Activated CD4-positive, alpha-beta memory T cell treated with anti-CD3 and anti-CD28 coated beads, Interleukin-2, amount 10 ng/mL, durations not matched to agents 7 days and 5 days (primary cell): ENCODE measurements around the gene LTBR. TPM values are rescaled to one million over a fixed set of nuclear protein-coding genes. Genes with fewer than 3 reads are reported as not detected.

ENCODE experiments used
- CTCF ChIA-PET: fragments of 350-600 bp; sonication (Branson Sonifier 250); formaldehyde crosslinking; loops from one replicate; lab custom pipeline; 2021; ENCODE audit warnings: antibody characterized with exemption, inconsistent platforms; lab: Charles Lee
- POLR2A ChIA-PET: fragments of 350-600 bp; sonication (Branson Sonifier 250); formaldehyde crosslinking; loops from one replicate; lab custom pipeline; 2021; ENCODE audit warnings: antibody characterized with exemption; lab: Charles Lee
- DNase-seq: peaks from one replicate; pipeline ENCODE4 v3.0.0-alpha.2; 2020
- H3K27ac Mint-ChIP-seq: one replicate; pipeline ENCODE4 v1.8.0; 2021; ENCODE audit warnings: mild to moderate bottlenecking, mixed read lengths
- H3K27me3 Mint-ChIP-seq: one replicate; pipeline ENCODE4 v1.8.0; 2021; ENCODE audit warnings: mixed read lengths
- H3K36me3 Mint-ChIP-seq: one replicate; pipeline ENCODE4 v1.8.0; 2021; ENCODE audit warnings: low read depth, mixed read lengths
- H3K4me1 Mint-ChIP-seq: one replicate; pipeline ENCODE4 v1.8.0; 2021; ENCODE audit warnings: mixed read lengths
- H3K4me3 Mint-ChIP-seq: one replicate; pipeline ENCODE4 v1.8.0; 2021; ENCODE audit warnings: mild to moderate bottlenecking, mixed read lengths
- H3K9me3 Mint-ChIP-seq: one replicate; pipeline ENCODE4 v1.8.0; 2021; ENCODE audit warnings: mixed read lengths
- total RNA-seq, 2 experiments: library from RNA; stranded (reverse); gene quantifications; one replicate each; pipeline ENCODE4 v1.2.3, GENCODE V29; 2021

Gene LTBR
- total RNA-seq, 2 experiments from 2014 or later = 0.38 to 0.40 TPM

DNA sequence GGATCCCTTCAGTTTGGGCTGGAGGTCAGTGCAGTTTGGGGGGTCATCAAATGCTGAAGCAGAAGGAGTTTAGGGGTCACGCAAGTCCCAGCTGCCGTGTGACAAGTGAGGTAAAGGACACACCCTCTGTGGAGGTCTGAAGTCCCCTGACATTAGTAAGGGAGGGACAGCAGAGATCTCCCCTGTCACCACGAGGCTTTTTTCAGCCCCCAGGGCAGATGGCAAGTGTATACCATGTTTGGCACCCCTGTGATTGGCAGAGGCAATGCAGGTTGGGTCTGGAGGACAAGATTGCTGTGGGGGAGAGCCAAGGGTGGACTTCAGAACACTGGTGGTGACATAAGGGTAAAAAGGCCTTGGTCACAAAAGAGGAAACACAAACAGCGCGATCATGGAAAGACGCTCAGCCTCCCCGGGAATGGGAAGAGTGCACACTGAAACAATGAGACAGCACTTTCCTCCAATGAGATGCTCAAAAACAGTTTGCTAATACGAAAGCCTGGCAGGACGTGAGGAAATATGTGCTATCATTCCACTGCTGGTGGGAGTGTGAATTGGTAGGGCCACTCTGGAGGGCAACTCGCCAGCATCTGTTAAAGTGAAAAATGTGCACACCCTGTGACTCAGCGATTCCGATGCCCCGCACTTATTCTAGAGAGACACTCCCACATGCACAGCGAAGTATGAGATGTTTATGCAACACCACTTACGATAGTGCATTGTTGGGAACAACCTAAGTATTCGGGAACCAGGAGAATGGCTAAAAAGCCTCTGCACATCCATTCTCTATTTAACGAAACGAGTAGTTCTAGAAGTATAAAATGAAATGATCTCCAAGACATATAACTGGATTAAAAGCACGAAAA, 46.4 kb downstream of the LTBR start:
- H3K4me3 Mint-ChIP-seq = peak overlapping the region; percentile 21
- CTCF ChIA-PET = no interaction called here
- H3K4me1 Mint-ChIP-seq = peaks cover 69% of the 10 kb centered on the region
- H3K27ac Mint-ChIP-seq = peak overlapping the region; percentile 49
- POLR2A ChIA-PET = interaction anchor here (0.8 kb wide), 1 partner anchor 33 kb away, joined by 3 read pairs; no protein-coding TSS in a partner anchor
- no peaks in the 10 kb centered on the region for H3K36me3 Mint-ChIP-seq
- no peaks in the 10 kb centered on the region for H3K27me3 Mint-ChIP-seq
- DNase-seq = peak; percentile 41
- H3K9me3 Mint-ChIP-seq = no peaks in the 10 kb centered on the region

DNA sequence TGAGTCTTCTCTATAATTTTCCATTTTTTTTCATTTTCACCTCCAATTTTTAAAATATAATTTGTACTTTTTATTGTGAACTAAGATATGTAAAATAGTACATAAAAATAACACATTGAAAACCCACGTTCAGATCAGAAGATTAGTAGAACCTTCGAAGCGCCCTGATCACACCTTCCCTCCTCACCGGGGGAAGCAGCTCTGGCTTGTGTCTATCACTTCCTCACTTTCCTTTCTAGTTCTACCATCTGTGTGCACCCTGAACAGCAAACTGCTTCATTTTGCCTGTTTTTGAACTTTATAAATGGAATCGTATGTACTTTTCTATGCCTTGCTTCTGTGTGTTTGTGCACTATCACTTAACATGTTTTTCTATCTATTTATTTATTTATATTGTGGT, 49.0 kb downstream of the LTBR start:
- Mint-ChIP-seq H3K4me3 (no peak overlapping the region), H3K27ac (no peak overlapping the region), H3K36me3 (no peaks in the 10 kb centered on the region), H3K4me1 (peaks cover 45% of the 10 kb centered on the region), H3K9me3 (no peaks in the 10 kb centered on the region), H3K27me3 (no peaks in the 10 kb centered on the region)
- POLR2A ChIA-PET = interaction anchor here (1.3 to 4.3 kb wide), 5 partner anchors 11 to 100 kb away, joined by 3 to 24 read pairs (median 5); partner anchors contain the start of genes CD27 and VAMP1
- DNase-seq = no peak
- CTCF ChIA-PET = interaction anchor here (1.4 to 2.8 kb wide), 2 partner anchors 10 to 32 kb away, joined by 11 to 13 read pairs; no protein-coding TSS in a partner anchor

DNA sequence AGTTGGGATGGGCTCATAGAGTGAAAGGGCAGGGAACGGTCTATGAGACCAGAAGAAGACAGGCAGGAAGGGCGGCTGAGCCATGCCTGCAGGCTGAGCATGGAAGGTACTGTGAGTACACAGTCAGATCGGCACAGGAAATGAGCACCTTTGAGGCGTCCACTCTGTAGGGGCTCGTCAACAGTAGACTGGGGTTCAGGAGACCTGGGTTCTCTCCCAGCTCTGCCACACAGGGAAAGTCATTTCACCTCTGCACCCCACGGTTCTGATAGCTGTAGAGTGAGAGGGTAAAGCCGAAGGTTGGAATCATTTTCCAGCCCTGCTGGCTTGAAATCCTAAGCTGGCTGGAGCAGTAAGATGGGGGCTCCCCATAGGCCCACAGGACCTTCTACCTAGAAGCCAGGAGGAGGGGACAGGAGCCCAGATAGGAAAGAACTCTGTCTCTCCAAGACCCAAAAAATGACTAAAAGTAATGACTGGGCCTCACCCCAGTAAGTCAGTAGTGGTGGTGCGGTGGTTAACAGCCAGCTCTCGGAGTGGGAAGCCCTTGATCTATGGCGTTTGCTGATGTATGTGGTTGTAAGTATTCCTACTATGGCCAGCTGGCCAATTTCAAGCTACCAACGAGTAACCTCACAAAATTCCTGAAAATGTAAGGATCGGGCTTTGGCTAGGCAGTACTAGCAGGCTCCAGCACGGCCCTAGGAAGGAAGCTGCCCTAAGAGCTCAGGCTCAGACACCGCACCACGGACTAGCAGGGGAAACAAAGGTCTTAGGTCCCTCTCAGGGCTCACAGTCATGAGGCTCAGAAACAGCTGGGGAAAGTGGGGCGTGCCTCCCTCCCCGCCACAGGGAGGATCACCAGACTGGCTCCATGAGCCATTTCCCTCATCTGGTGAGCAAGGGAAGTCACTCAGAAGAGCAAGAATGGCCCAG, 50.5 kb downstream of the LTBR start:
- Mint-ChIP-seq H3K36me3 (no peaks in the 10 kb centered on the region), H3K4me1 (peaks cover 44% of the 10 kb centered on the region), H3K27ac (peak overlapping the region; percentile 71), H3K27me3 (no peaks in the 10 kb centered on the region), H3K4me3 (no peak overlapping the region), H3K9me3 (no peaks in the 10 kb centered on the region)
- POLR2A ChIA-PET = interaction anchor here (0.7 to 4.3 kb wide), 13 partner anchors 9 to 100 kb away, joined by 3 to 24 read pairs (median 6); partner anchors contain the start of genes CD27, GAPDH, MRPL51 and TAPBPL
- DNase-seq = peak; percentile 50
- CTCF ChIA-PET = interaction anchor here (0.8 to 2.8 kb wide), 7 partner anchors 10 to 31 kb away, joined by 3 to 13 read pairs (median 3); no protein-coding TSS in a partner anchor

DNA sequence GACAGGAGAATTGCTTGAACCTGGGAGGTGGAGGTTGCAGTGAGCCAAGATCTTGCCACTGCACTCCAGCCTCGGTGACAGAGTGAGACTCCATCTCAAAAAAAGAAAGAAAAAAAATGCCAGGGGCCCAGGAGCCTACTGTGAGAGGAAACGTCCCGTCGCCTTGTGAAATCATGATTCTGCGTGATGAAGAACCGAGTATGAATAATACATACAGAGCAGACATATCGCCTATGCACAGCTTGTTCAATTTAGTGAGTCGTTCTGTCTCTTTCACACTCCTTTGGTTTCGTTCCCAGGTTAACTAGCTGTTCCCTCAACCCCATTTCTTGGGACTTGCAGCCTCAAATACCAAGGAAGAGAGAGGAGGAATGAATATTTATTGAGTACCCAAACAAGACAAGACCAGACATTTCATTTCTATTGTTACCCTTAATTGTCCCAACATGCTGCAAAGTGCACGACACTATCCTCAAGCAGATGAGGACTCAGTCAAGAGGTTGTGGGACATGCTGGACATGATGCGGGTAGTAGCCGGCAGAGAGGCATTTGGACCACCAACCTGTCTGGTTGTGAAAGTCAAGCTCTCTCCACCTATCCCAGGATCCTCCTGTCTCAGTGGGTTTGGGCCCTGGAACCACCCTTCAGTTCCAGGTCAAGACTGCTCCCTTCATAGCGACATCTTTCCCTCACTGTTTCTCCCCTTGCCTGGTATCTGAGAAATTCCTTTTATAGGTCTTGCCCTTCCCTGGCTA, 52.2 kb downstream of the LTBR start:
- Mint-ChIP-seq H3K4me1 (peaks cover 28% of the 10 kb centered on the region), H3K27me3 (no peaks in the 10 kb centered on the region), H3K36me3 (no peaks in the 10 kb centered on the region), H3K27ac (no peak overlapping the region), H3K9me3 (no peaks in the 10 kb centered on the region), H3K4me3 (no peak overlapping the region)
- ChIA-PET CTCF (interaction anchor here (1.1 kb wide), 1 partner anchor 12 kb away, joined by 3 read pairs; no protein-coding TSS in a partner anchor), POLR2A (interaction anchor here (3.9 kb wide), 1 partner anchor 16 kb away, joined by 22 read pairs; the partner anchor contains the start of gene TAPBPL)
- no peak for DNase-seq

DNA sequence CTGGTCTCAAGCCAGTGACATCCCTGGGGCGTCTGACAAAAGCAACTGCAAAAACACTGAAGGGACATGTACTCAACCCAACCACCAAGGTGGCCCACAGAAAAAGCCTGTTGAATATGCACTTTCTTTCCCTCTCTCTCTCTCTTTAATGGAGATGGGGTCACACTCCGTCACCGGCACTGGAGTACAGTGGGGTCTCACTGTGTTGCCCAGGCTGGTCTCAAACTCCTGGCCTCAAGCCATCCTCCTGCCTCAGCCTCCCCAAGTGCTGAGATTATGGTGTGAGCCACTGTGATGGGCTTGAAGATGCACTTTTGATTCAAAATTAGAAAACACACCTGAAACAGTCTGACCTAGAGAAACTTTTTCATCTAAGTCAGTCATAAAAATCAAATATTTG, 53.6 kb downstream of the LTBR start:
- H3K9me3 Mint-ChIP-seq = no peaks in the 10 kb centered on the region
- H3K36me3 Mint-ChIP-seq = no peaks in the 10 kb centered on the region
- DNase-seq = no peak
- ChIA-PET CTCF (interaction anchor here (1.7 kb wide), 1 partner anchor 28 kb away, joined by 5 read pairs; no protein-coding TSS in a partner anchor), POLR2A (interaction anchor here (3.1 to 3.3 kb wide), 2 partner anchors 14 to 24 kb away, joined by 21 read pairs; partner anchors contain the start of gene TAPBPL)
- H3K4me1 Mint-ChIP-seq = peaks cover 24% of the 10 kb centered on the region
- H3K27ac Mint-ChIP-seq = no peak overlapping the region
- no peaks in the 10 kb centered on the region for H3K27me3 Mint-ChIP-seq
- H3K4me3 Mint-ChIP-seq = no peak overlapping the region

DNA sequence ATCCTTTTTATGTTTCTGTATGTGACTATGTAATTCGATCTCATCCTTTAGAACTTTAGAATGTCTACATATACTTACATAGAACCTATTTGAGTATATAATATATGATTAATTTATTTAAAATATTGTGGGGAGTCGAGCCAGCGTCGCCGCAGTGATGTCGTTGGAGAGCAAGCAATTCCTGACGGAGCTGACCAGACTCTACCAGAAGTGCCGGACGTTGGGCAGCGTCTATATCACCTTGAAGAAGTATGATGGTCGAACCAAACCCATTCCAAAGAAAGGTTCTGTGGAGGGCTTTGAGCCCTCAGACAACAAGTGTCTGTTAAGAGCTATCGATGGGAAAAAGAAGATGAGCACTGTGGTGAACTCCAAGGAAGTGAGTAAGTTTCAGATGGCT, 54.4 kb downstream of the LTBR start:
- ChIA-PET POLR2A (interaction anchor here (0.6 to 3.3 kb wide), 7 partner anchors 9 to 99 kb away, joined by 3 to 21 read pairs (median 4); partner anchors contain the start of genes MRPL51 and TAPBPL), CTCF (interaction anchor here (0.7 to 1.7 kb wide), 4 partner anchors 10 to 114 kb away, joined by 3 to 6 read pairs (median 5); no protein-coding TSS in a partner anchor)
- Mint-ChIP-seq H3K4me3 (no peak overlapping the region), H3K27ac (no peak overlapping the region), H3K27me3 (no peaks in the 10 kb centered on the region), H3K4me1 (peaks cover 24% of the 10 kb centered on the region), H3K36me3 (no peaks in the 10 kb centered on the region), H3K9me3 (no peaks in the 10 kb centered on the region)
- no peak for DNase-seq

DNA sequence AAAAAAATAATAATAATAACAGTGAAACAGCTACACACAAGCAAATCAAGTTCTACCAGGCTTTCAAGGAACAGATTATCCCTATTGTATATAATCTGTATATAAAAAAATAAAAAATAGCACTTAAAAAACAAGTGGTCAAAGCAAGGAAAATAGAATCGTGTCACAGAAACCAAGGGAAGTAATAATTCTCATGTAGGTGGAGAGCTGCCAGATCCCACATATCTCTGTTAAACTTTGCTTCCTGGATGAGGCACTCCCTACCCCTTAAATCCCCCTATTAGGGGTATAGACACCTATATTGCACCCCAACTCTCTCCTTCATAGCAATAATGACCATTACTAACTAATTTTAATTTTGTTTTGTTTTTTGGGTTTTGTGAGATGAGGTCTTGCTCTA, 56.4 kb downstream of the LTBR start:
- H3K27ac Mint-ChIP-seq = no peak overlapping the region
- H3K9me3 Mint-ChIP-seq = no peaks in the 10 kb centered on the region
- ChIA-PET POLR2A (interaction anchor here (3.1 to 3.3 kb wide), 2 partner anchors 11 to 22 kb away, joined by 21 read pairs; partner anchors contain the start of gene TAPBPL), CTCF (interaction anchor here (0.7 kb wide), 1 partner anchor 23 kb away, joined by 3 read pairs; no protein-coding TSS in a partner anchor)
- no peak overlapping the region for H3K4me3 Mint-ChIP-seq
- no peaks in the 10 kb centered on the region for H3K27me3 Mint-ChIP-seq
- no peak for DNase-seq
- H3K4me1 Mint-ChIP-seq = peaks cover 28% of the 10 kb centered on the region
- H3K36me3 Mint-ChIP-seq = peaks cover 9% of the 10 kb centered on the region

Other genes with a start within 250 kb of the LTBR start
- 1 to 10 TPM in 1 of 2 experiments, under 1 TPM in 1; 0.90 to 1.0 TPM for gene CD9, start 183.8 kb upstream of the LTBR start, total RNA-seq
- not detected for gene PLEKHG6, start 73.5 kb upstream of the LTBR start, total RNA-seq
- 10 to 100 TPM; 61.5 to 61.9 TPM for gene TNFRSF1A, start 42.1 kb upstream of the LTBR start, total RNA-seq
- 1 to 10 TPM in 1 of 2 experiments, under 1 TPM in 1; 0.78 to 1.3 TPM for gene SCNN1A, start 8.6 kb upstream of the LTBR start, total RNA-seq
- 10 to 100 TPM; 39.9 to 43.4 TPM for gene CD27, start 60.8 kb downstream of the LTBR start, total RNA-seq
- 10 to 100 TPM; 45.0 to 49.0 TPM for gene TAPBPL, start 67.9 kb downstream of the LTBR start, total RNA-seq
- 10 to 100 TPM; 45.1 to 50.9 TPM for gene VAMP1, start 86.5 kb downstream of the LTBR start, total RNA-seq
- 100 to 1,000 TPM; 204 to 208 TPM for gene MRPL51, start 109.1 kb downstream of the LTBR start, total RNA-seq
- 100 to 1,000 TPM; 153 to 156 TPM for gene NCAPD2, start 109.9 kb downstream of the LTBR start, total RNA-seq
- 1,000 to 10,000 TPM; 5,691 to 5,753 TPM for gene GAPDH, start 150.4 kb downstream of the LTBR start, total RNA-seq
- 10 to 100 TPM; 23.1 to 23.6 TPM for gene IFFO1, start 171.9 kb downstream of the LTBR start, total RNA-seq
- 10 to 100 TPM; 46.5 to 50.9 TPM for gene NOP2, start 184.1 kb downstream of the LTBR start, total RNA-seq
- 100 to 1,000 TPM; 223 to 234 TPM for gene CHD4, start 223.2 kb downstream of the LTBR start, total RNA-seq